GM20431 (cell line): Measurements from ENCODE around the gene CCDC80.

Experiments
- in situ Hi-C: fragments of 300-500 bp; cut with MseI, MboI; formaldehyde crosslinking; loops from one replicate; pipeline ENCODE4 v1.15.0; 2020; ENCODE audit warnings: low sequenced_read_pairs; ENCODE audit not compliant: unreplicated experiment

CCDC80 gene

GRCh38 chr3:112640930-112641801, at the start of gene CCDC80:
CCDC80 (minus strand) TSS chr3:112641143; CDS start chr3:112639905, 1,238 bp downstream.
- in situ Hi-C loops: loop anchor here (25.0 kb wide), 1 partner anchor 346 kb away; the partner anchor contains the start of genes CD200R1 and GTPBP8

GRCh38 chr3:112689989-112690388, 49.0 kb upstream of the CCDC80 start:
- in situ Hi-C loops: no loop called here

DNA sequence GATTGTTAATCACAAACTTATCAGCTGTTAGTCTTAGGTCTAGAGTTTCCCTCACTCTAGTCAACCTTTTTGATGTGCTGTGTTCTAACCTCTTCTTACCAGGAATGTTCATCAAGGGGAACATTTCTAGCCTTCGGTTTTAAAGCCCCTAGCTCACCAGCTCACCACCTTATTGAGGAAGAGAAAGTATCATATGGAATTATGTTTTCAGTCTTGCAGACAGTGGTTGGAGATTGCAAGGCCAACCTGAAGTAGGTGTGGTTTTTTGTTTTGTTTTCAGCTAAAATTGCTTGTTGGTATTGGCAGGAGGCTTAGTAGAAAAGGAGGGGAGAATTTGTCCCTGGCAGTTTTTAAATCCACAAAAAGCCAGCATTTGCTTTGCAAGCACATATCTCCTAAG, 48.4 kb upstream of the CCDC80 start:
- in situ Hi-C loops: no loop called here

DNA sequence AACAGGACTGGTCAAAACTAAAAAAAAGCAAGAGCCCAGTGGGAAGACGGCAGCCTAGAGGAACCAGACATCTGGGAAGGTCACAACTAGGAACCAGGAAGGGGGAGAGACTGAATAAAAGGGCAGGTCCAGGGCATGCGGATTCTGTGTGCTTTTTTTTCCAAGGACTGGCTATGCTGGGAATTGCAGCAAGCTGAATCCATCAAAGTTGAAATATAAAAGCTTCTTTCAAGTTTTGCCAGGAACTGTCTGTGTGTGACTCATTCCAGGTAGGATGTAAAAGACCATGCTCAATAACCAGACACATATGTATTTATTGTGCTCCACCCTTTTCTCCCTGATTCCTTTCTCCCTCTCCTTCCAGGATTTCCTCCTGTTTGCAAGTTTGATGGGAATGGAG, 47.9 kb upstream of the CCDC80 start:
- in situ Hi-C loops: no loop called here

DNA sequence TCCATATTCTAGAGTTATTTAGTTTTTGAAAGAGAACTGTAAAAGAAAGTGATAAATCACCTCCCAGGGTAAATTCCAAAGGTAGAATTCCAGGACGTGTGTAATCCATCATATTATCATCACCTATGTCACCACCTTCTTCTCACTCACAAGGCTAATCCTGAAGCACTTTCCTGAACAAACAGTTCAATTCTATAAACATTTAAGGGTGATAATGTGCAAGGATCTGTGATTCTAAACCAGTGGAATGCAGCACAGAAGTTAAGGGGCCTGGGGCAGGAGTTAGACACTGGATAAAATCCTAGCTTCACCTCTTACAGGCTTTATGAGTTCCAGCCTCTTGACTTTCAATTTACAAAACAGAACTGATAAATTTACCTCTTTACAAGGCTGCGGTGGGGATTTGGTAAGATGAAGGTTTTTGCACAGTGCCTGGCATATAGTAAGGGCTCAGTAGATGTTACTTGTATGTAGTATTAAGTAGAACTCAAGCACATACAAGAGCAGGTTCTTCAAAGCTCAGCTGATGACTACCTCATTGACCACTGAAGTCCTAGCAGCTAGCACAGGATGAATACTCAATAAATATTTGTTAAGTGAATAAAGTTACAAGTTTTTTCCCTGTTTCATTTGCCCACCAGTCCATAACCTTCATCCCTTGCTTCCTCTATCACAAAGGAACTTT, 47.3 kb upstream of the CCDC80 start:
- in situ Hi-C loops: no loop called here

DNA sequence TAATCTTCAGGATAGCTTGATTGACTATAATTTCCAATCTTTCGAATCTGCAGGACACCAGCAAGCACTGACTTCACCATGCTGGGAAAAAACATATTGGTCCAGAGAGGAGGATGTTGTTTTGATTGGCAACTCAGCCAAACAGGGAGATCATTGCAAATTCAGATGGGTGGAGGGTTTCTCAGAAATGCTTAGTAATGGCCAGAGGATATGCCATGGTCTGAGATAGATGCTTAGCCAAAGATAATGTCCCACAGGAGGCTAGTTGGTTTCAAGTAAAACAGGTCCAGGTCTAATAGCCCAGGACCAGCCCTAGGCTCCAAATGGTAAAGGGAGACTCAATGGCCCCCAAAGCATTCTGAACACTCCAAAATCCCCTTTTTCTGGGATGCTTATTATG, 46.7 kb upstream of the CCDC80 start:
- in situ Hi-C loops: no loop called here

DNA sequence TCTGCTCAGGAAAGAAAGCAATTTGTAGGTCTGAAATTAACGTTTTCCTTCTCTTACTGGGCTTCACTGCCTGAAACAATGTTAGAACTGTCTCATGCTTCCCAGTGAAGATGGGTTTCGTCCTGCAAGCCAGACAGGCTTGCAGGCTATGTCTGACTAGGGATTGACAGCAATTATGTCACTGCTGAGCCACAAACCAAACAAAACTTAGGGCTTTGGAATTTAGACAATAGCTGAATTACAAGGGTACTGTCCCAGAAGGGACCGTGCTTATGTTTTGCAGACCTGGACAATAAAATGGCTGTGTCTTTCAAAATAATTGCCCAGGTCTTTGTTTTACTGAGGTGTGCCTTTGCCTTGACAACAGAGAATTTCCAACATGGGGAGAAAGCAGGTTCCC, 46.3 kb upstream of the CCDC80 start:
- in situ Hi-C loops: no loop called here

DNA sequence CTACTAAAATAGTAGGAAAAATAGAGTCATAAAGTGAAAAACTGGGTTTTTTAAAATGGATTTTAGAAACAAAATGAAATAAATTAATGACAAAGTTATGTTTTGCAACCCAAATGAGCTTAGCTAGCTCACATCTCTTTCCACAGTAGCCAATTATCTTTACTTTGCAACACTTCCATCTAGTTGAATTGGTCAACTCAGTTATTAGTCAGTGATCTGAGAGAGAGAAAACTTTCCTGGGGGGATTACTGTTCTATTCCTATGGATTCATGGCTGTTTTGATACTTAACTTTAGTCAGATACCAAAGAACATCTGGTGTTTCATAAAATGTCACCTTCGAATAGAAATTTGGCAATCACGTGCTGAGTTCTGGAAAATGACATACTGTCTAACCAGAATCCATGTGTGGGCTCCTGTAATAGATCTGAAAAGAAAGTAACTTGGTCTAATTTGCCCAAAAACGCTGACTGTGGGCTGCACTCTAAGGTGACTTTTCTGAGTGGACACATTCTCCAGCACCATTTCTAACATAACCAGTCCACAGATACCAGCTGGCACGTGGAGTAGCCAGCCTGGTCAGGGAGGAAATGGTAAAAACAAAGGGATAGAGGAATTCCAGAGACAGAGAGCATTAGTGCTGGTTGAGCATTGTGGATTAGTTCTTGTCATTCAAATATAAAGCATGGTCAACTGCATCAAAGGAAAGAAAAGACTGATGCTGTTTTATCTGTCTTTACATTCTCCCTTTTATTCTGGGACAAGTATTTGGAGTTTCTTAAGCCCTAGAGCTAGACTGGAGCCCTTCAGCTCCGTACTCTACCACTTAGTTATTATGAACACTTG, 45.2 kb upstream of the CCDC80 start:
- in situ Hi-C loops: no loop called here

DNA sequence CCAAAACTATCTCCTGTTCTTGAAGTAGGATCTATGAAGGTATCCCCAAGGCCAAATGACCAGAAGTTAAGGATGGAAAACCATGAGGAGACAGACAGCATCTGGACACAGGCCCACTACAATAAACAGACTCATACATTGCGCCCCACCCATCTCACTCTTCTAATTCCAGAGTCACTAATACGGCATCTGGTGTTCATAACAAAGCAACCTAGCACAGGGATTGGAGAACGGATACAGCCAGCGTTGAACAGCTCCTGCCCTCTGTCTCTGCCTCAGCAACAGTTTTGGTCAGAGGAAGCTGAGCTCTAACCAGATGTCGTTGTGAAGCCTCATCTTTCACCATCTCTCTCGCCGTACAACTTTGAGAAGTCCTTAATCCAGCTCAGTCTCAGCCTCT, 44.5 kb upstream of the CCDC80 start:
- in situ Hi-C loops: no loop called here

DNA sequence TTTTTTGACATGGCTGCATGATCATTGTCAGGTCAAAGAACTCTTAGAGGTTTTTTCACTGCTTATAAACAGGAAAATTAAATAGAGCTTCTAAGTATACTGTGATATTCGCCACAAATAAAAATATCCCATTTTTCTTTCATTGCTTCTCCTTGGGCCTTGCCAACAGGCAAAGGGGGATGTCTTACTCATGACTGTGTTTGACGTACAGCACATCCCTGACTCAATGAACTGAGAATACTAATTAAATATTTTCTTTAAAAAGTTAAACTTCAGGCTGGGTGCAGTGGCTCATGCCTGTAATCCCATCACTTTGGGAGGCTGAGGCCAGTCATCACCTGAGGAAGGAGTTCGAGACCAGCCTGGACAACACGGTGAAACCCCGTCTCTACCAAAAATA, 41.4 kb upstream of the CCDC80 start:
- in situ Hi-C loops: no loop called here

DNA sequence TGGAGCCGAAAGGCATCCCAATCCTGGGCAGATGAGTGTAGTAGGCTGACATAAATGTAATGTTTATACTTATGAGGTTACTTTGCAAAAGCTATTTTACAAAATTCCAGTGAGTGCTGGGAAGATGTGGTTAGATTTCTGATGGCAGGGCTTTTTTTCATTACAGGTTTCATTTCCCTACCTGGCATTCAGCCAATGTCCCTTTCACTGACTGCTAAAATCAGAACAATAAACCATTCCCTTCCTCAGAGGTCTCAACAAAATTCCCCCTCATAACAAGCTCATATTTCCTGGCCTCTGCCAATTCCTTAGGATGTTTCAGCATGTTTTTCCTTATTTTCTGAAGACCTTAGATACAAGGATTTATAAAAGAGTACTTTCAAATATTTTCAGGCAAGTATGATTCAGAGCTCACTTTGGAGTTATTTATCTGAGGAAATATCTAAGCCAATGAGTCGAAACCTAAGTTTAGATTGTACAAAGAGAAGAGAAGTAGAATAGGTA, 40.9 kb upstream of the CCDC80 start:
- in situ Hi-C loops: no loop called here

GRCh38 chr3:112676659-112677234, 35.8 kb upstream of the CCDC80 start:
- in situ Hi-C loops: no loop called here

GRCh38 chr3:112675943-112676535, 35.1 kb upstream of the CCDC80 start:
- in situ Hi-C loops: no loop called here

GRCh38 chr3:112675349-112675748, 34.4 kb upstream of the CCDC80 start:
- in situ Hi-C loops: no loop called here

- in situ Hi-C loops: no loop called here
Measured at GRCh38 chr3:112672716-112673541, 32.0 kb upstream of the CCDC80 start.

- in situ Hi-C loops: no loop called here
Measured at GRCh38 chr3:112671930-112672715, 31.2 kb upstream of the CCDC80 start.

- in situ Hi-C loops: no loop called here
Measured at GRCh38 chr3:112670824-112671223, 29.9 kb upstream of the CCDC80 start.

DNA sequence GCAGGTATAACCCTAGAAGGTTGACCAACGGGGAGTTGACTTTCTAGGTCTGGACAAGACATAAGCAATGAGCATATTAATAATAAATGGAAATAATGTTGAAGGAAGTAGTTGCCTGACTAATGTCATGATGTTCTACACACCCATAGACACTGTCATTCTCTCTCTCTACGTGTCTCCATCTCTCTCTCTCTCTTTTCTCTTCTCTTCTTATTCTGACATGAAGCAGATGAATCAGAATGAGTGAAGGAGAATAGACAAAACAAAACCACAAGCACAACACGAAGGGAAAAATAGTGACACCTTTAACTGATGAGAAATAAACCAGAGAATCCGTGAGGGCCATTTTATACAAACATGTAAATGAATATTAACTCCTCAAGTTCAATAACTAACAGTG, 26.7 kb upstream of the CCDC80 start:
- in situ Hi-C loops: no loop called here
